HG03060 (cell line): ENCODE results near the gene SPANXN1.
"Not testable (repeated sequence)": the region's sequence is repeated elsewhere in the genome, so short reads cannot be mapped to it uniquely, and the experiment has no call there.

Experiments
- ATAC-seq: cut with Tn5 transposase; IDR thresholded peaks from one replicate; pipeline ENCODE4 v1.9.1; 2021; ENCODE audit warnings: low read depth, moderate number of reproducible peaks; ENCODE audit not compliant: unreplicated experiment

Gene SPANXN1

GRCh38 chrX:145247203-145247602 lies at the start of gene SPANXN1:
Gene SPANXN1 (plus strand): TSS chrX:145247503. CDS start chrX:145247587, 84 bp downstream.
- not testable (repeated sequence) for ATAC-seq

DNA sequence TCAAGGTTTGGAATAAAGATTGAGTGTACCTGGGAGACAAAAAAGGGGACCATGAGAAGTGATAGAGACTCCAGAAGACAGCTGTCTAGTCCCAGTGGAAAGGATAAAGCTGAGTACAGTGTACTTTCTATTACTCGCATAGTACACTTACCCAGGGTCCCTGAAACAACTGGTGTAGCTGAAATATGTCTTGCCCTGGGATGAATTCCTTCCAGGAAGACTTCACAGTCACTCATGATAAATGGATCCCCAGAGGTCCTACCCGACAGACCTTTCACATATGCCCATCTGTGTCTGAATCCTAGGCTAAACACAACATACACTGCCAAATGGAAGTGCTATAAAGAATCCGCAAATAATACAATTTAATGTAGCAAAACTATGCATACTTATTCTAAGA lies 48.2 kb upstream of the SPANXN1 start:
- no peak for ATAC-seq

DNA sequence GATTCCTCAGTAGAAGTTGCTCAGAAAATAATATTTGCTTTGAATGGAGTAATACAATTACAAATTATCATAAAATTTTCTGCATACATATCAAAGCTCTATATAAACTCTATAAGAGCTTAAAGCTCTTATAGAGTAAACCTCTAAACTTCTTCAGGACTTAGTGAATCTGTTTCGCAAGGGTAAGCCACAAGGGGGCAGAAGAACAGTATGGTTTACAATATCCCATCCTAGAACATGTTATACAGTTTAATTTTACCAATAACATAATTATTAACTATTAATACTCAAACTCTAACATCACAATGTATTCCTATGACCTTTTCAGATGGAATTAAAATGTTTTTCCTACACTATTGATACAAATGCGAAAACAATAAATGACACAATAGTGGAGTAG lies 33.8 kb upstream of the SPANXN1 start:
- no peak for ATAC-seq

- ATAC-seq, result no peak
Measured at GRCh38 chrX:145292218-145292617, 44.9 kb downstream of the SPANXN1 start.
